H1 (cell line): ENCODE measurements around the gene CXCR1. TPM values are rescaled to one million over a fixed set of nuclear protein-coding genes. Genes with fewer than 3 reads are reported as not detected.

Experiments
- CTCF ChIA-PET: fragments of 300-600 bp; sonication (Branson Sonifier 250); formaldehyde crosslinking; loops from one replicate; lab custom pipeline; 2021; ENCODE audit not compliant: partially characterized antibody; lab: Charles Lee
- POLR2A ChIA-PET: fragments of 300-600 bp; sonication (Branson Sonifier 250); formaldehyde crosslinking; loops from one replicate; lab custom pipeline; 2021; ENCODE audit warnings: inconsistent platforms; ENCODE audit not compliant: partially characterized antibody; lab: Charles Lee
- DNase-seq, 2 experiments: peaks; one replicate each; pipeline versions ENCODE4 v3.0.0 to v3.0.0-alpha.2; 2010 to 2022; ENCODE audit warnings: low spot score in 2 of 2, low read depth in 1 of 2, mixed read lengths in 1 of 2
- FAIRE-seq: peaks from 2 replicates; lab custom pipeline; 2011; peaks lifted over from hg19 to GRCh38; lab: Jason Lieb, UNC
- H2AFZ ChIP-seq: 2 replicates; pipeline ENCODE4 v1.8.1; 2012; ENCODE audit warnings: low read length, inconsistent platforms
- H2AK5ac ChIP-seq: 2 replicates; pipeline ENCODE4 v1.6.1; 2013; ENCODE audit warnings: low read depth, low read length
- H2BK120ac ChIP-seq: replicated peaks from 2 replicates; pipeline ENCODE3; 2013; ENCODE audit warnings: low read depth, low read length, inconsistent platforms
- H2BK12ac ChIP-seq: 2 replicates; pipeline ENCODE4 v1.6.1; 2013; ENCODE audit warnings: low read depth, low read length
- H2BK15ac ChIP-seq: 2 replicates; pipeline ENCODE4 v1.6.1; 2013; ENCODE audit warnings: low read length
- H2BK20ac ChIP-seq: 2 replicates; pipeline ENCODE4 v1.6.1; 2013; ENCODE audit warnings: low read length
- H2BK5ac ChIP-seq: 2 replicates; pipeline ENCODE4 v1.6.1; 2013; ENCODE audit warnings: low read depth, low read length
- H3K14ac ChIP-seq: 2 replicates; pipeline ENCODE4 v1.6.1; 2013; ENCODE audit warnings: inconsistent platforms; ENCODE audit not compliant: insufficient read length
- H3K18ac ChIP-seq: 2 replicates; pipeline ENCODE4 v1.6.1; 2013; ENCODE audit warnings: low read length; ENCODE audit errors: extremely low read depth
- H3K23ac ChIP-seq: 2 replicates; pipeline ENCODE4 v1.6.1; 2013; ENCODE audit warnings: inconsistent platforms; ENCODE audit not compliant: insufficient read length
- H3K23me2 ChIP-seq: 2 replicates; pipeline ENCODE4 v1.6.1; 2013; ENCODE audit warnings: low read depth, low read length
- H3K27ac ChIP-seq: 2 replicates; pipeline ENCODE4 v1.6.1; 2011; ENCODE audit warnings: low read depth, low read length, inconsistent platforms
- H3K27me3 ChIP-seq, 4 experiments: replicated peaks in 1 of 4; 1 replicate in 1 of 4; 2 replicates in 3 of 4; pipeline versions ENCODE4 v1.6.1 to v1.8.1; 2011 to 2013; ENCODE audit warnings: low read length in 3 of 4, mild to moderate bottlenecking in 3 of 4, inconsistent platforms in 2 of 4, mixed read lengths in 2 of 4, moderate library complexity in 1 of 4; ENCODE audit not compliant: control insufficient read depth in 3 of 4, insufficient read depth in 3 of 4; ENCODE audit errors: extremely low read depth in 1 of 4
- H3K36me3 ChIP-seq, 4 experiments: 2 replicates each; pipeline versions ENCODE4 v1.6.1 to v1.8.1; 2011 to 2013; ENCODE audit warnings: mild to moderate bottlenecking in 4 of 4, low read length in 3 of 4, moderate library complexity in 2 of 4, control low read depth in 1 of 4, inconsistent platforms in 1 of 4; ENCODE audit not compliant: insufficient read depth in 4 of 4, control insufficient read depth in 2 of 4
- H3K4ac ChIP-seq: replicated peaks from 2 replicates; pipeline ENCODE3; 2013; ENCODE audit warnings: low read length, low read depth, mixed read lengths, inconsistent platforms; ENCODE audit not compliant: insufficient read length
- H3K4me1 ChIP-seq, 4 experiments: replicated peaks in 1 of 4; 1 replicate in 1 of 4; 2 replicates in 3 of 4; pipeline versions ENCODE4 v1.6.1 to v1.8.1; 2011 to 2013; ENCODE audit warnings: low read length in 3 of 4, inconsistent platforms in 2 of 4, mixed read lengths in 1 of 4; ENCODE audit not compliant: insufficient read depth in 4 of 4, control insufficient read depth in 3 of 4
- H3K4me2 ChIP-seq, 2 experiments: 2 replicates each; pipeline versions ENCODE4 v1.6.1 to v1.8.1; 2011 to 2013; ENCODE audit warnings: low read depth in 2 of 2, low read length in 2 of 2, control low read depth in 1 of 2, inconsistent platforms in 1 of 2, mild to moderate bottlenecking in 1 of 2; ENCODE audit not compliant: insufficient read depth in 1 of 2
- H3K4me3 ChIP-seq, 4 experiments: fragments of 200-600, 300-600 bp in 1 of 4; sonication (generic), shearing (Covaris generic), sonication (Bioruptor Twin) in 1 of 4; 2 replicates each; pipeline versions ENCODE4 v1.5.1 to v1.8.1; 2011 to 2016; ENCODE audit warnings: low read length in 4 of 4, low read depth in 3 of 4, control low read depth in 2 of 4, inconsistent platforms in 2 of 4, mild to moderate bottlenecking in 2 of 4, mixed read lengths in 1 of 4, moderate library complexity in 1 of 4; ENCODE audit not compliant: insufficient read depth in 2 of 4; ENCODE audit errors: extremely low read depth in 1 of 4
- H3K56ac ChIP-seq: replicated peaks from 2 replicates; pipeline ENCODE3; 2013; ENCODE audit warnings: low read depth, mild to moderate bottlenecking, mixed read lengths, low read length, inconsistent platforms; ENCODE audit not compliant: insufficient read length
- H3K79me1 ChIP-seq: 2 replicates; pipeline ENCODE4 v1.6.1; 2013; ENCODE audit warnings: low read depth, low read length, control low read depth
- H3K79me2 ChIP-seq, 2 experiments: 2 replicates each; pipeline versions ENCODE4 v1.6.1 to v1.8.1; 2012 to 2013; ENCODE audit warnings: low read length in 2 of 2, mild to moderate bottlenecking in 2 of 2, inconsistent platforms in 1 of 2; ENCODE audit not compliant: insufficient read depth in 2 of 2, control insufficient read depth in 1 of 2
- H3K9ac ChIP-seq, 4 experiments: replicated peaks in 1 of 4; 1 replicate in 1 of 4; 2 replicates in 3 of 4; pipeline versions ENCODE4 v1.6.1 to v1.8.1; 2011 to 2013; ENCODE audit warnings: low read depth in 3 of 4, low read length in 3 of 4, control low read depth in 2 of 4, mild to moderate bottlenecking in 2 of 4, moderate library complexity in 2 of 4, inconsistent platforms in 1 of 4; ENCODE audit errors: extremely low read depth in 1 of 4
- H3K9me3 ChIP-seq, 2 experiments: 2 replicates each; pipeline versions ENCODE4 v1.6.1 to v1.8.1; 2012 to 2013; ENCODE audit warnings: mild to moderate bottlenecking in 2 of 2, moderate library complexity in 2 of 2, control low read depth in 1 of 2, inconsistent platforms in 1 of 2, low read depth in 1 of 2, low read length in 1 of 2, mixed read lengths in 1 of 2; ENCODE audit not compliant: insufficient read depth in 2 of 2
- H4K20me1 ChIP-seq, 2 experiments: replicated peaks in 1 of 2; 2 replicates each; pipeline versions ENCODE3 to v1.8.1; 2011 to 2013; ENCODE audit warnings: inconsistent platforms in 2 of 2, low read length in 2 of 2, mild to moderate bottlenecking in 1 of 2; ENCODE audit not compliant: insufficient read depth in 2 of 2, control insufficient read depth in 1 of 2
- H4K5ac ChIP-seq: 2 replicates; pipeline ENCODE4 v1.6.1; 2013; ENCODE audit warnings: low read length, low read depth, mixed read lengths, inconsistent platforms; ENCODE audit not compliant: insufficient read length
- H4K8ac ChIP-seq: 2 replicates; pipeline ENCODE4 v1.8.0; 2013; ENCODE audit warnings: mild to moderate bottlenecking, moderate library complexity, low read length, inconsistent platforms; ENCODE audit not compliant: insufficient read depth; ENCODE audit errors: extremely low read depth
- H4K91ac ChIP-seq: replicated peaks from 2 replicates; pipeline ENCODE3; 2013; ENCODE audit warnings: low read length, mixed read lengths, inconsistent platforms; ENCODE audit not compliant: insufficient read length
- EP300 ChIP-seq, 2 experiments: IDR thresholded peaks; 1 replicate in 1 of 2; 2 replicates in 1 of 2; pipeline ENCODE4 v1.6.1; 2011 to 2012; ENCODE audit warnings: low read depth in 2 of 2, low read length in 2 of 2, mild to moderate bottlenecking in 2 of 2, borderline replicate concordance in 1 of 2, inconsistent platforms in 1 of 2, moderate library complexity in 1 of 2
- FOSL1 ChIP-seq: IDR thresholded peaks from 2 replicates; pipeline ENCODE4 v1.6.1; 2011; ENCODE audit warnings: mild to moderate bottlenecking, low read depth, low read length, moderate library complexity; ENCODE audit not compliant: insufficient read depth
- HDAC2 ChIP-seq, 2 experiments: fragments of 300-600 bp in 1 of 2; sonication (generic) in 1 of 2; IDR thresholded peaks; 2 replicates each; pipeline ENCODE4 v1.6.1; 2011 to 2012; ENCODE audit warnings: low read depth in 2 of 2, low read length in 2 of 2, mild to moderate bottlenecking in 2 of 2, moderate library complexity in 2 of 2, borderline replicate concordance in 1 of 2, inconsistent platforms in 1 of 2
- KDM1A ChIP-seq: fragments of 200-600, 300-600 bp; sonication (generic); IDR thresholded peaks from 2 replicates; pipeline ENCODE4 v1.7.1; 2016; ENCODE audit warnings: mild to moderate bottlenecking, low read length, borderline replicate concordance
- KDM4A ChIP-seq: IDR thresholded peaks from one replicate; pipeline ENCODE4 v1.7.1; 2012; ENCODE audit warnings: low read depth, mild to moderate bottlenecking, moderate library complexity, low read length, inconsistent platforms; ENCODE audit not compliant: severe bottlenecking
- RFX5 ChIP-seq: IDR thresholded peaks from 2 replicates; pipeline ENCODE4 v1.6.1; 2011; ENCODE audit warnings: low read depth, low read length, improper control_type of control experiment, borderline replicate concordance
- SP2 ChIP-seq: IDR thresholded peaks from 2 replicates; pipeline ENCODE4 v1.6.1; 2012; ENCODE audit warnings: mild to moderate bottlenecking, low read length, inconsistent platforms
- WGBS, 2 experiments: shearing (Covaris generic) in 1 of 2; methylation state at CpG; one replicate each; pipeline versions ENCODE4 v1.1.6 to v1.1.7; 2013 to 2015; ENCODE audit warnings: low lambda C conversion rate in 2 of 2, mixed read lengths in 2 of 2, inconsistent platforms in 1 of 2, low coverage in 1 of 2, missing lambda C conversion rate in 1 of 2; ENCODE audit not compliant: insufficient replicate concordance in 2 of 2, insufficient coverage in 1 of 2, insufficient read length in 1 of 2; ENCODE audit errors: extremely low coverage in 1 of 2, missing lambda C conversion rate in 1 of 2; 5-methylcytosine and 5-hydroxymethylcytosine counted together
- polyA plus RNA-seq, 7 experiments: library from polyadenylated mRNA; depleted of rRNA in 3 of 7; stranded (reverse) in 5 of 7; unstranded in 2 of 7; fragments of >200 nt in 5 of 7; fragments of 200-250 nt in 2 of 7; gene quantifications; 1 replicate in 5 of 7; 2 replicates in 1 of 7; 4 replicates in 1 of 7; pipeline versions ENCODE4 v1.2.1 to v1.2.3, GENCODE V29; 2011 to 2013; ENCODE audit warnings: missing spikeins in 2 of 7, mixed read lengths in 2 of 7
- total RNA-seq: library from RNA; stranded (reverse); fragmentation: NEBNext Ultra II Directional; extraction: Animal tissue kit (Norgen Biotek cat#: 25700); gene quantifications from 2 replicates; pipeline ENCODE4 v1.2.1, GENCODE V29; 2021

The CXCR1 gene
- total and polyA plus RNA-seq, 2 of the 8 experiments (the other 6 are each of a cell fraction or from before 2014, with no cell fraction given) = not detected

DNA sequence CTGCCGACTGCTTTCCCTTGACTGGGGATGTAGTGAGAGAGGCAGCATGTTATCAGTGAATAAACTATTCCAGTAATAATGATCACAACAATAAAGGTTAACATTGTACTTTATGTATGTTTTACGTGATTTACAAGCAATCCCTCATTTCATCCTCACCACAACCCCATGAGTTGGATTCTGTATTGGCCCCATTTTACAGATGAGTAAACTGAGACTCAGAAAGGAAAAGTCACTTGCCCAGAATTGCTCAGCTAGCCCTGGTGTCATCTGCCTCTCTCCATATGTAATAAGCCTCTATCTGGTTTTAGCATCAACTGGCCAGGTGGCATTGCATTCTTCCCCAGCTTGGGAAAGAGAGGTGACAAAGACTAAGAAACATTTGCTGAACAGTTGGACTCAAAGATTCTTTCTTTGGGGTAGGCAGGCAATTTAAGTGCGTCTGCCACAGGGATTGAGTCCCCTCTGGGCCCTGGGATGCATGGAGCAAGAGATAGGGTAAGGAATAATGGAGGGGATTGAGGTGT is 38.8 kb downstream of the CXCR1 start:
- Histone ChIP-seq H3K27me3 (0 out of 7 replicates have a peak, but pooled peaks cover 0 to 2% (median 0%) of the 10 kb centered on the region in 4 experiments), H2BK120ac (no peak overlapping the region), H4K8ac (no peak overlapping the region), H3K18ac (no peak overlapping the region), H2BK12ac (no peak overlapping the region), H4K20me1 (no peaks in the 10 kb centered on the region), H3K23me2 (no peaks in the 10 kb centered on the region), H3K79me1 (no peaks in the 10 kb centered on the region), H3K23ac (no peak overlapping the region), H2BK15ac (no peak overlapping the region), H3K4ac (no peak overlapping the region), H3K4me1 (peaks cover 0 to 13% (median 6%) of the 10 kb centered on the region in 4 experiments; a peak in 2 of 7 replicates), H4K91ac (no peak overlapping the region), H3K14ac (no peak overlapping the region), H3K9me3 (no peaks in the 10 kb centered on the region), H3K27ac (no peak overlapping the region), H4K5ac (no peak overlapping the region), H3K4me3 (no peak overlapping the region), H3K4me2 (no peak overlapping the region), H2BK20ac (no peak overlapping the region), H2BK5ac (no peak overlapping the region), H3K36me3 (no peaks in the 10 kb centered on the region), H3K9ac (no peak overlapping the region), H3K79me2 (no peaks in the 10 kb centered on the region), H2AFZ (no peak overlapping the region), H2AK5ac (no peak overlapping the region), H3K56ac (no peak overlapping the region)
- TF ChIP-seq KDM4A = no peak
- no peak for TF ChIP-seq SP2
- TF ChIP-seq FOSL1 = no peak
- 0 out of 4 replicates have a peak, but pooled peaks of 1 of the 2 experiments have one; percentile 38 for TF ChIP-seq HDAC2 (IDR thresholded peaks at IDR 0.05; ENCODE audit: borderline replicate concordance in 1 of 2, low read depth in 2 of 2, low read length in 2 of 2)
- TF ChIP-seq KDM1A = 0 out of 2 replicates have a peak, but pooled peaks have one; percentile 17
- TF ChIP-seq EP300 (IDR thresholded peaks at IDR 0.05; ENCODE audit: borderline replicate concordance in 1 of 2, low read depth in 2 of 2, low read length in 2 of 2) = no peak
- TF ChIP-seq RFX5 = no peak
- DNase-seq = no peak
- no peak for FAIRE-seq
- ChIA-PET POLR2A (interaction anchor here (0.6 to 2.3 kb wide), 2 partner anchors 12 to 27 kb away, joined by 3 to 5 read pairs; no protein-coding TSS in a partner anchor), CTCF (interaction anchor here (1.4 to 2.0 kb wide), 2 partner anchors 30 to 57 kb away, joined by 4 to 5 read pairs; no protein-coding TSS in a partner anchor)
- WGBS, 2 experiments = 91% methylated on average over 3 of the region's 3 CpGs; no CpG with 5 or more reads in 1 of the 2 experiments
